Fibroblast of skin of left biceps (primary cell): ENCODE data around the gene TGFB1.
A peak's percentile ranks its signal among the peaks of the same experiment; 100 is the strongest.

Experiments used
- DNase-seq, 2 experiments: peaks; one replicate each; pipeline ENCODE4 v3.0.0-alpha.2; 2013; ENCODE audit warnings: low read depth in 2 of 2

Gene TGFB1

GRCh38 chr19:41341669-41342490 is 11.8 kb downstream of the TGFB1 start:
- no peak for DNase-seq

DNA sequence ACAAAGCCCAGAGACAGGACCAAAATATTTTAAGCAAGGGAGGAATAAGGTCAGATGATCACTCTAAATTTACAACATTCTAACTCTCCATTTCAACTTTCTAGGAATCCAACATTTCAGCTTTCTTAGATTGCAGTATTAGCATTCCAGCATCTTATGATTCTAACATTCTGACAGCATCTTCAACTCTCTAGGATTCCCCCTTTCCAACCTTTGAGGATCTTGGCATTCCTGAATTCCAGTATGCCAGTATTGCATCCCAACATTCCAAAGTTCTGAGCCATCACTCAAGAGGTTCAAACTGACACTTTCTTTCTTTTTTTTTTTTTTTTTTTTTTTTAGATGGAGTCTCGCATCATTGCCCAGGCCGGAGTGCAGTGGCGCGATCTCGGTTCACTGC is 13.8 kb downstream of the TGFB1 start:
- DNase-seq = peak in 1 of 2 experiments; percentile 53

DNA sequence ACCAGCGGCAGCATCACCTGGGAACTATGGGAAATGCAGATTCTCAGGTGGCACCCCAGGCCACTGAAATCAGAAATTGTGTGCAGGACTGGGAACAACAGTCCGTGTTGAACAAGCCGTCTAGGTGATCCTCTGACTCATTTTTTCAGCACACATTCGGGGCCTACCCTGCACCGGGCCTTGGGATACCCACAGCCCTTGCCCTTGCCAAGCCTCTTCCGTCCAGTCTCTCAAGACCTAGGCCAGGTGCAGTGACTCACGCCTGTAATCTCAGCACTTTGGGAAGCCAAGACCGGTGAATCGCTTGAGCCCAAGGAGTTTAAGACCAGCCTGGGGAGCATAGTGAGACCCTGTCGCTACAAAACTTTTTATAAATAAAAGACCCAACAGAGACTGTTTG is 18.3 kb downstream of the TGFB1 start:
- DNase-seq = no peak

DNA sequence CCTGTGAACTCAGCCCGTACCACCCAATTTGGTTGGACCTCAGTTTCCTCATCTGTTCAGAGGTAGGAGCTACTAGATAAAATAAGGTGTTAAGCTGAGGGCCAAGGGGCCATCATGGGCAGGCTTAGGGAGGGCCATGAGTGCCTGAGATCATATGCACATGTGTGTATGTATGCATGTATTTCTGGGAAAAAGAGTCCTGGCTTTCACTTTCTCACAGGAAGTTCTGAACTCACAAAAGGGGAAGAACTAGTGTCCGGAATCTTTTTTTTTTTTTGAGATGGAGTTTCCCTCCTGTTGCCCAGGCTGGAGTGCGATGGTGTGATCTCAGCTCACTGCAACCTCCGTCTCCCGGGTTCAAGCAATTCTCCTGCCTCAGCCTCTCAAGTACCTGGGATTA is 18.9 kb downstream of the TGFB1 start:
- no peak for DNase-seq

- no peak for DNase-seq
These were observed 21.3 kb downstream of the TGFB1 start for GRCh38 chr19:41332468-41332867.

GRCh38 chr19:41332000-41332399 is 21.7 kb downstream of the TGFB1 start:
- no peak for DNase-seq

DNA sequence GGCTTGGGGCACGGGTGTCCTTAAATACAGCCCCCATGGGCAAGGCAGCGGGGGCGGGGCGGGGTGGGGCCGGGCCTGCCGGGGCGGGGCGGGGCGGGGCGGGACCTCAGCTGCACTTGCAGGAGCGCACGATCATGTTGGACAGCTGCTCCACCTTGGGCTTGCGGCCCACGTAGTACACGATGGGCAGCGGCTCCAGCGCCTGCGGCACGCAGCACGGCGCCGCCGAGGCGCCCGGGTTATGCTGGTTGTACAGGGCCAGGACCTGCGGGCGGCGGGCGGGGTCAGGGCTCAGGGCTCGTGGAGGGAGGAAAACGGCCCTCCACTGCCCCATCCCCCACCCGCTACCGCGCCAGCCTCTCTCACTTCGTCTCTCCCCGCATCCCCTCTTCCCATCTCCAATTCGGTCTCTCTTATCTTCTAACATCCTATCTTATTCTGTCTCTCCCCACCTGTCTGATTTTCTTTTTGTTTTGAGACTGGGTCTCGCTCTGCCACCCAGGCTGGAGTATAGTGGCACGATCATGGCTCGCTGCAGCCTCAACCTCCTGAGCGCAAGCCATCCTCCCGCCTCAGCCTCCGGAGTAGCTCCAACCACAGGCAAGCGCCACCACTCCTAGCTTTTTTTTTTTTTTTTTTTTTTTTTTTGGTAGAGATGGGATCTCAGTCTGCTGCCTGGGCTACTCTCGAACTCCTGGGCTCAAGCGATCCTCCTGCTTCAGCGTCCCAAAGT is 22.6 kb downstream of the TGFB1 start:
- DNase-seq = no peak

GRCh38 chr19:41330481-41330880 is 23.2 kb downstream of the TGFB1 start:
- no peak for DNase-seq

- no peak for DNase-seq
These were observed 24.9 kb downstream of the TGFB1 start for GRCh38 chr19:41328842-41329225.

GRCh38 chr19:41328157-41328841 is 25.4 kb downstream of the TGFB1 start:
- no peak for DNase-seq

DNA sequence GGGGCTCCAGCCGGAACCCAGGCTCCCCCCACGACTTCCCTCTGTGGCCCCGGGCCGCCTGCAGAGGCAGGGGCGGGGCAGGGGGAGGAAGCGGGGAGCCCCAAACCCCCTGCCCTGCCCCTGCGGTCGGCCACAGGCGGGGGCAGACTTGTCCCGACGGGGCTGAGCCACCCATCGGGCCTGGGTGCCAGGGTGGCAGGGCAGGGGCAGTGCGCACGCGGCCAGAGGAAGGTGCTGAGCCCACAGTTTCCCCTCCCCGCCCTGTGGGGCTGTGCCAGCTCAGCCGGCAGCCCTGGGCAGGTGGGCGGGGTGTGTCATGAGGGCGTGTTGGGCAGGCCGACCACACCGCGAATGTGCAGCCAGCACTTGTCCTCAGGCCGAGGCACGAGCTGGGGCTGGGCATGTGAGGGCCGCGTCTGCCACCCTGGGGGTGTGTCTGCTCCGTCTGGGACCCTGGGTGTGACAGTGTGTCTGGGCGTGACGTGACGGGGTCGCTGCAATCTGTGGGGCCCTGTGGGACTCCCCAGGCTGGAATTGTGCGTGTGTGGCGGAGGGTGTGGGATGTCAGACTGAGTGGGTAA is 26.1 kb downstream of the TGFB1 start:
- DNase-seq = no peak

- no peak for DNase-seq
These were observed 26.6 kb downstream of the TGFB1 start for GRCh38 chr19:41327076-41327575.

DNA sequence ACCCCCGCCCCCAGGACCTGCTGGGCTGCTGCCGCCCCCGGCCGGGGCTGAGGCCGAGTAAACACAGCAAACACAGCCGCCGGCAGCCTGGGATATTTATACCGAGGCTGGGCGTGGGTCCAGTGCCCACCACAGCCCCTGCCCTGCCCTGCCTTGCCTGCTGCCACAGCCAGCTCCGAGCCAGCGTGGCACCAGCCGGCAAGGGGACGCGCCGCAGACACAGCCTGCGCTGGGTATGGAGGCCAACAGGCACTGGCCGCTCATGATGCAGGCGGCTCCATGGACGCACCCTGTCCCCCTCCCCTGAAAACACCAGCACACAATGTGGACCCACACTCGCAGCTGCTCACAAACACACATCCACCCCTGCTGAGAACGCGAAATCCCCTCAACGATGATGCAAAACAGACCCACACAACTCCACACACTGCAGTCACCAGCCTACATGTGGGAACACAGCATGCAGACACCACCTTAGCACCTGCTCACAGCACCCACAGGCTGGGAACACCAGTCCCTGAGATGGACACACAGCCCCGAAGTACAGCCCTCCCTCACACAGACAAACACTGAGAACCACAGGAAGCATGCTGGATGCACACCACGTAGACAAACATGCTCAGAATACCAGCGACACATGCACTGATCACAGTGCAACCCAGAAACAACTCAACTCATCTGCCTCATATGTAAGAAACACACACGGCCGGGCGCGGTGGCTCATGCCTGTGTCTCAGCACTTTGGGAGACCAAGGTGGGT is 27.6 kb downstream of the TGFB1 start:
- peak in 1 of 2 experiments; percentile 47 for DNase-seq

GRCh38 chr19:41325640-41325946 is 28.1 kb downstream of the TGFB1 start:
- DNase-seq = no peak

DNA sequence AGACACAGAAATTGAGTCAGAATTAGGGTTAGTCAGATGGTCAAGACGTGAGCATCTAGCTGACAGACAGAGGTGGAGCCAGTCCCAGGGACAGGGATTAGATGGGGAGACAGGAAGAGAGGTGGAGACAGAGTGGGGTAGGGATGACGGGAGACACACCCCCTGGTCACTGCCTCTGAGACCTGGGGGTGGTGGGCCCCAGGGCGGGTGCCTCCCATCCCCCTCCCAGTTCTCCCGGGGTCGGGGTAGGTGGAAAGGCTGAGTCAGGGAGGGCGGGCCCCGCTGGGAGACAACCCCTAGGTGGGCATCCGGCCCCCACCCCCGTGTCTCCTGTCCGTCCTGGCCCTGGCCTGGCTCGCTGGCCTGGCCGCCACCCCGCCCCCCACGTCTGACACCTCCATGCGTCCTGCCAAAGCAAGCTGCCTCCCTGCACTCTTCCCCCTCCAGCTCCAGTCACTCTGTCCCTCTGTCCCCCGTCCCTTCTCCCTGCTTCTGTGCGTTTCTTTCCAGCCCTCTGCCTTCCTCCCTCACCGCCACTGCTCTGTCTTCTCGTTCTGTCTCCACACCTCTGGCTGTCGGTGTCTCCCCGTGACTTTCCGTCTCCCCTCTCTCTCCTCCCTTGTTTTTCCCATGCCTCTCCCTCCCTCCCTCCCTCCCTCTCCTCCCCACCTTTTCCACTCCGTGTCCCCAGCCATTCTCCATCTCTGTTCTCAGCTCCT is 28.6 kb downstream of the TGFB1 start:
- DNase-seq = no peak

DNA sequence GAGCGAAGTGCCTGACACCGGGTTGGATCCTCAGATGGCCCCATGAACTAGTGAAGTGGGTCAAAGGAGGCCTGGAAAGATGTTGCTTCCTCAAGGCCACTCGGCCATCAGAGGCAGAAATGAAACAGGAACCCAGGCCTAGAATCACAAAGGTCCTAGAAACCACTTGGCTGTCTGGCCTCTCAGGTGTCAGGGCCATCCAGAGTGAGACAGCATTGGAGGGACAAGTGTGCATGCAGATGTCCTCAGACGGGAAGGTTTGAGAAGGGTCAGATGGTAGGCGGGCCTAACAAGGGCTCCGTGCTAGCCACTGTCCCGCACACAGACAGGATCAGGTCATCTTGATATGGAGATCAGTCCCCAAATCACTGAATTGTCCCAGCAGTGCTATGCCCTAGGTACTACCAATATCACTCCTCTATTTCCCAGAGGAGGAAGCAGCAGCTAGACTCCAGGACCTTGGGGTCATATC is 29.5 kb downstream of the TGFB1 start:
- no peak for DNase-seq

DNA sequence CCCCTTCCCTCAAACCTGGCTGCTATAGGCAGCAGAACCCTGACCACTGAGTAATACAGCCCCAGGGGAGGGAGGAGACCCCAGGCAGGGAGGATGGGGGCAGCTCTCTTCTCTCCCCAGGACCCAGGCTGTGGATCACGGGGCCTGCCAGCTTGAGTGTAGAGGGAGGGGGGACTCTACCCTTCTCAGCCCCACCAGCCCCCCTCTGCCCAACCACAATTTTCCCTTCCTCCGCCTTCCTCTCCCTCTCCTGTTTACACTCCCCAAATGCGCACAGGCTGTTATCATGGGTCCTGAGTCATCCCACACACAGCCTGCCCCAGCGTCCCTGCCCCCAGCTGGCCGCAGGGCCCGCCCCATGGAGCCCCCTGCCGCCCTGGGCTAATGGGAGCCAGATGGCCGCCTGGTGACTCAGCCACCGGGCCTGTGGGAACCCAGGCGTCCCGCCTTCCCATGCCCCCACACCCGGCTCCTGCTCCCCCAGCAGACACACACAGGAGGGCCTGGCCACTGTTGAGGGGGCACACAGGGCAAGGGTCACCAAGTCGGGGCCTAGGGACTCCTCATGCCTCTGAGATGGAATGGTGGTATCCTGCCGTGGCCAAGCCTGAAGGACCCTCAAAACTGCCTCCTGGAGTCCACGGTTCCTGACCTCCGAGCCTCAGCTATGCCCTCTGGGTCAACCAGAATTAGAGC is 30.1 kb downstream of the TGFB1 start:
- DNase-seq = peak; percentile 90 to 92

DNA sequence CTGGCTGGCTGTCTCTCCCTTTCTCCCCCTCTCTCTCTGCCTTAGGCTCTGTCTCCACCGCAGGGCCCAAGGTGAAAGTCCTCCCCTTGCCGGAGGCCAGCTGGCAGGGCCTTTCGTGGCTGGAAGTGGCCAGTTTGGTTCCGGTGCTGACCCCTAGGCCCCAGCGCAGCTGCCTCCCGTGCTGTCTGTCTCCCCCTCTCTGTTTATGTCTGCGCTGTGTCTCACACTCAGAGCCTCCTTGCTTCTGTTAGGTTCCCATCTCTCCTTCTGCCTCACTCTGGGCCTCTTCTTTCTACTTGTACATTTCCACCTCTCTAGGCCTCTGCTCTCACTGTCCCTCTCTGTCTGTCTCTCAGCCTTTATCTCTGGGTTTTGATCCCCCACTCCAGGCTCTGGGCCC is 30.7 kb downstream of the TGFB1 start:
- no peak for DNase-seq

GRCh38 chr19:41322451-41322850 is 31.3 kb downstream of the TGFB1 start:
- DNase-seq = no peak
